Endodermal cell (in vitro differentiated cells): ENCODE data around the gene RPL29. TPM values are rescaled to one million over a fixed set of nuclear protein-coding genes. Genes with fewer than 3 reads are reported as not detected.

Experiments
- DNase-seq: peaks from one replicate; pipeline ENCODE4 v3.0.0-alpha.2; 2017
- H3K27ac ChIP-seq: 2 replicates; pipeline ENCODE4 v1.5.1; 2013; ENCODE audit warnings: mild to moderate bottlenecking, low read depth, low read length, moderate library complexity
- H3K27me3 ChIP-seq: 2 replicates; pipeline ENCODE4 v1.6.1; 2013; ENCODE audit warnings: mild to moderate bottlenecking, low read length, moderate library complexity; ENCODE audit not compliant: insufficient read depth, control insufficient read depth, poor library complexity, severe bottlenecking
- H3K36me3 ChIP-seq: 2 replicates; pipeline ENCODE4 v1.7.0; 2013; ENCODE audit warnings: mild to moderate bottlenecking, low read length, moderate library complexity; ENCODE audit not compliant: control insufficient read depth, insufficient read depth
- H3K4me1 ChIP-seq: one replicate; pipeline ENCODE4 v1.7.0; 2013; ENCODE audit warnings: low read length; ENCODE audit not compliant: control insufficient read depth, insufficient read depth
- H3K4me3 ChIP-seq: 2 replicates; pipeline ENCODE4 v1.5.1; 2013; ENCODE audit warnings: mild to moderate bottlenecking, low read length, moderate library complexity
- H3K9ac ChIP-seq: 2 replicates; pipeline ENCODE4 v1.6.1; 2013; ENCODE audit warnings: mild to moderate bottlenecking, low read length, moderate library complexity; ENCODE audit not compliant: poor library complexity, severe bottlenecking; ENCODE audit errors: extremely low read depth
- H3K9me3 ChIP-seq: 2 replicates; pipeline ENCODE4 v1.6.1; 2013; ENCODE audit warnings: mild to moderate bottlenecking, low read length, moderate library complexity; ENCODE audit not compliant: control insufficient read depth
- H3K27ac Mint-ChIP-seq: 2 replicates; pipeline ENCODE4 v1.8.0; 2020; ENCODE audit warnings: mixed read lengths
- H3K27me3 Mint-ChIP-seq: 2 replicates; pipeline ENCODE4 v1.8.0; 2021; ENCODE audit warnings: mild to moderate bottlenecking, mixed read lengths; ENCODE audit not compliant: insufficient read depth
- H3K36me3 Mint-ChIP-seq: 2 replicates; pipeline ENCODE4 v1.8.0; 2020; ENCODE audit warnings: low read depth, mixed read lengths
- H3K4me1 Mint-ChIP-seq: 2 replicates; pipeline ENCODE4 v1.8.0; 2020; ENCODE audit warnings: mixed read lengths
- H3K4me3 Mint-ChIP-seq: 2 replicates; pipeline ENCODE4 v1.8.0; 2020; ENCODE audit warnings: mild to moderate bottlenecking, moderate library complexity, mixed read lengths
- H3K9me3 Mint-ChIP-seq: 2 replicates; pipeline ENCODE4 v1.8.0; 2020; ENCODE audit warnings: mild to moderate bottlenecking, mixed read lengths
- WGBS, 2 experiments: methylation state at CpG; one replicate each; pipeline versions ENCODE4 v1.1.5 to v1.1.7; 2013; ENCODE audit warnings: missing lambda C conversion rate in 2 of 2, mixed read lengths in 1 of 2; ENCODE audit not compliant: insufficient coverage in 1 of 2, insufficient read length in 1 of 2; 5-methylcytosine and 5-hydroxymethylcytosine counted together
- total RNA-seq, 2 donors: library from RNA; stranded (reverse); fragmentation: NEBNext Ultra II Directional in 1 of 2; extraction: Animal tissue kit (Norgen Biotek cat#: 25700) in 1 of 2; gene quantifications; 2 replicates in 1 of 2; 3 replicates in 1 of 2; pipeline ENCODE4 v1.2.1, GENCODE V29; 2021
- TF ChIP-seq, protein P1 (sequence below): fragments of 200-600 bp; sonication (generic); conservative IDR thresholded peaks from 2 replicates; pipeline ENCODE4 v1.5.0; 2021; ENCODE audit warnings: antibody characterized with exemption, mild to moderate bottlenecking

The RPL29 gene
- total RNA-seq, 2 donors from 2014 or later = 1,325 to 1,600 TPM

DNA sequence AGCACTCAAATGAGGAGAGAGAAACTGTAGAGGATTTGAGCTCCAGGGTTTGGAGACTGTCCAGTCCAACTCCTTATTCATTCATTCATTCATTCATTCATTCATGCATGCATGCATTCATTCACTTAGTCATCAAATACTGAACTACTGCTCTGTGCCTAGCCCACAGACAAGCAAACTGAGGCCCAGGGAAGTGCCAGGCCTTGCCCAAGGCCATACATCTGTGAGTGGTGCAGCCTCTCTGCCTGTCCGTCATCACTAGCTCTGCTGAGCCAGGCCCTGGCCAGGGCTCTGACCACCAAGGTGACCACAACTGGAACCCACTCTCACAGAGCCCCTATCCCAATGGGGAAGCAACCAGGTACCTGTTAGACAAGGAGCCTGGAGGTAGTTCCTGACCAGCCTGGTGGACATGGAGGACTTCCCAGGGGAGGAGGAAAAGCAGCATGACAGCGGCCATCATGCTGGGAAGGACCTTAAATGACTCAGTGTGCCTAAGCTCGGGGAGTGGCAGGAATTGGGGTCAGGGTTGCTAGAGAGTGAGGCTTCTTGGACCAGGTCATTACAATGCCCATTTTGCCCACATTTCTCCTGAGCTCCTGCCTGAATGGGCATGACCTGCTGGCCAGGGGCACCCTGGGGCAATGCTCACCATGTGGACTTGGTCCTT lies 27.5 kb upstream of the RPL29 start:
- peaks cover 5% of the 10 kb centered on the region for H3K4me1 Mint-ChIP-seq
- 92 to 100% methylated on average over 1 to 3 of the region's 3 CpGs for WGBS, 2 experiments
- no peaks in the 10 kb centered on the region for H3K27me3 Mint-ChIP-seq
- Histone ChIP-seq H3K27me3 (no peaks in the 10 kb centered on the region), H3K9ac (no peak overlapping the region), H3K36me3 (no peaks in the 10 kb centered on the region), H3K4me1 (no peaks in the 10 kb centered on the region), H3K9me3 (no peaks in the 10 kb centered on the region), H3K4me3 (no peak overlapping the region), H3K27ac (no peak overlapping the region)
- H3K4me3 Mint-ChIP-seq = no peak overlapping the region
- no peaks in the 10 kb centered on the region for H3K36me3 Mint-ChIP-seq
- no peak overlapping the region for H3K27ac Mint-ChIP-seq
- DNase-seq = no peak
- H3K9me3 Mint-ChIP-seq = no peaks in the 10 kb centered on the region
- TF ChIP-seq, protein P1, sequence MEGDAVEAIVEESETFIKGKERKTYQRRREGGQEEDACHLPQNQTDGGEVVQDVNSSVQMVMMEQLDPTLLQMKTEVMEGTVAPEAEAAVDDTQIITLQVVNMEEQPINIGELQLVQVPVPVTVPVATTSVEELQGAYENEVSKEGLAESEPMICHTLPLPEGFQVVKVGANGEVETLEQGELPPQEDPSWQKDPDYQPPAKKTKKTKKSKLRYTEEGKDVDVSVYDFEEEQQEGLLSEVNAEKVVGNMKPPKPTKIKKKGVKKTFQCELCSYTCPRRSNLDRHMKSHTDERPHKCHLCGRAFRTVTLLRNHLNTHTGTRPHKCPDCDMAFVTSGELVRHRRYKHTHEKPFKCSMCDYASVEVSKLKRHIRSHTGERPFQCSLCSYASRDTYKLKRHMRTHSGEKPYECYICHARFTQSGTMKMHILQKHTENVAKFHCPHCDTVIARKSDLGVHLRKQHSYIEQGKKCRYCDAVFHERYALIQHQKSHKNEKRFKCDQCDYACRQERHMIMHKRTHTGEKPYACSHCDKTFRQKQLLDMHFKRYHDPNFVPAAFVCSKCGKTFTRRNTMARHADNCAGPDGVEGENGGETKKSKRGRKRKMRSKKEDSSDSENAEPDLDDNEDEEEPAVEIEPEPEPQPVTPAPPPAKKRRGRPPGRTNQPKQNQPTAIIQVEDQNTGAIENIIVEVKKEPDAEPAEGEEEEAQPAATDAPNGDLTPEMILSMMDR = no peak

DNA sequence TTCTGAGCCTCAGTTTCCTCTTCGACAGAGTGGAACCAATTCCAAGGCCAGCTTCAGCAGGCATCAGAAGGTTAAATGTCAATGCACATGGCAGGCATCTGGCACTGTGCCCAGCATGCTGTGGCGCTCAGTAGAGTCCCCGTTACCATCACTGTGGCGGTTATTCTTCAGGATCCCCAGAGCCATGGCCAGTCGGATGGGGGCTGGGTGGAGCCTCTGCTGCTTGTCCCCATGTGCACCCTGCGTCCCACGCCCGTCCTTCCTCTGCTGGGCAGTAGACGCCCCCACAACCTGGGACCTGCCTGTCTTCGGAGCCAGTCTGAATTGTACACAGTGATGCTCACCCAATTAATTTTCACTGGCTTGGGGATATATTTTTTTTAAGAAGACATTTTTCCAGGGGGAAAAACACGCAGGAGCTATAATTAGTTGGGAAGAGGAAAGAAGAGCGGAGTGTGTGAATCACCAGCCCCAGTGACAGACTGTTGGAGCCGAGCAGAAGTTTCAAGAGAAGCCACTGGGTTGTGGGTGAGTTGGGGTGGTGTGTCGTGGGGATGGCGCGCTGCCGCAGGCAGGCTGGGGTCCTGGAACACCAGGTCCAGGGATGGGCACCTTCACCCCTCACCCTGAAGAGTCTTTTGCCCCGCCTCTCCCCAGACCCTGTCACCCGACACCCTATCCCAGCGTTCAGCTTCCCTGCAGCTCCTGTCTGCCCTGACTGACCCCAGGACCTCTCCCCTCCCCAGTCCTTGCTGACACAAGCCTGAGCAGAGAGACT lies 26.8 kb upstream of the RPL29 start:
- no peak for DNase-seq
- TF ChIP-seq, protein P1 = no peak

DNA sequence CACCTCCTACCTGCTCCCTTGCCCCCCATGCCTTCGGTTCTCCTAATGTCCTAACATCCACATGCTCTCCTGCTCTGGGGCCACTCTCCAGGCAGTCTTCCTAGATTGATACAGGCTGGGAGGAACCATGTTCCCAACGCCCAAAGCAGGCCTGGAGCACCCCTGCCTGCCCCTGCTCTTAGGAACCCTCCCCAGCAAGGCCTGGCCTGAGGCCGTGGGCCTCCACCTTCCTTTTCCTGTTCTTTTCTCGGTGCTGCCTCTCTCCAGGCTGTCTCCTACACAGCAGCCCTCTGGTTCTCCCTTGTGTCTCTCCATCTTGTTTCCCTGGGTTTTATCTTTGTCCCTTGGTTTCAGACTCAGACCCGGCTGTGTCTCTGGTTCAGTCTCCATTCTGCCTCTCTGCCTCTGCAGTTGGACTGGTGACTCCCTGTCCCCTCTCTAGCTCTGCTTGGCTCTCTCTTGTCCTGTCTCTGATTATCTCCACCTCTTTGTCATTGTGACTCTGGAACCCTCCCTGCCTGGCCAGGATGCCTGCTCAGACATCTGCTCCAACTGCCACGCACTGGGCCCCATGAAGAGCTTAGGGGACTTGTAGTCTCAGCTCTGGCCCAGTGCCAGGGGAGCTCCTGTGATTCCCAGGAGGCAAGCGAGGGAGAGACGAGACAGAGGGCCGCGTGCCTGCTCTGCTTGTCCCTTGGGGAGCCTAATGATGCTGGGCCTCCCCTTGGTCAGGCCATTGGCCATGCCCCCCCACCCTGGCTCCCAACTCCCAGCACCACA lies 26.0 kb upstream of the RPL29 start:
- Histone ChIP-seq H3K4me3 (no peak overlapping the region), H3K36me3 (no peaks in the 10 kb centered on the region), H3K9me3 (no peaks in the 10 kb centered on the region), H3K27me3 (no peaks in the 10 kb centered on the region), H3K27ac (no peak overlapping the region), H3K4me1 (no peaks in the 10 kb centered on the region), H3K9ac (no peak overlapping the region)
- Mint-ChIP-seq H3K4me1 (peaks cover 5% of the 10 kb centered on the region), H3K36me3 (no peaks in the 10 kb centered on the region), H3K9me3 (no peaks in the 10 kb centered on the region), H3K27ac (no peak overlapping the region), H3K27me3 (no peaks in the 10 kb centered on the region), H3K4me3 (no peak overlapping the region)
- TF ChIP-seq, protein P1 = no peak
- DNase-seq = no peak
- WGBS, 2 experiments = 88 to 96% methylated on average over 6 to 10 of the region's 10 CpGs

More for the DNA sequence above, 26.8 kb upstream of the RPL29 start:
- no peaks in the 10 kb centered on the region for H3K9me3 Mint-ChIP-seq
- H3K4me3 Mint-ChIP-seq = no peak overlapping the region
- no peaks in the 10 kb centered on the region for H3K9me3 ChIP-seq
- H3K27me3 Mint-ChIP-seq = no peaks in the 10 kb centered on the region
- no peak overlapping the region for H3K4me3 ChIP-seq
- H3K9ac ChIP-seq = no peak overlapping the region
- H3K27me3 ChIP-seq = no peaks in the 10 kb centered on the region
- H3K36me3 ChIP-seq = no peaks in the 10 kb centered on the region
- no peaks in the 10 kb centered on the region for H3K4me1 ChIP-seq
- no peak overlapping the region for H3K27ac Mint-ChIP-seq
- 84 to 94% methylated on average over 10 to 19 of the region's 20 CpGs for WGBS, 2 experiments
- no peak overlapping the region for H3K27ac ChIP-seq
- peaks cover 5% of the 10 kb centered on the region for H3K4me1 Mint-ChIP-seq
- H3K36me3 Mint-ChIP-seq = no peaks in the 10 kb centered on the region
